Inflammatory macrophage treated with lipopolysaccharide for 1 hour (primary cell): ENCODE results near the gene RAB8A.

Experiments
- DNase-seq, 2 donors: peaks; one replicate each; pipeline ENCODE4 v3.0.0-alpha.2; 2020 to 2022

Gene RAB8A

GRCh38 chr19:16113727-16114126 is 2.0 kb downstream of the RAB8A start:
- no peak for DNase-seq

GRCh38 chr19:16115301-16116039 is 3.8 kb downstream of the RAB8A start:
- no peak for DNase-seq

GRCh38 chr19:16116067-16116466 is 4.4 kb downstream of the RAB8A start:
- no peak for DNase-seq

- no peak for DNase-seq
Observed at GRCh38 chr19:16117594-16118033, 5.9 kb downstream of the RAB8A start.

GRCh38 chr19:16118489-16119033 is 6.9 kb downstream of the RAB8A start:
- peak; percentile 91 to 94 for DNase-seq

GRCh38 chr19:16119075-16119857 is 7.6 kb downstream of the RAB8A start:
- DNase-seq, result peak; percentile 84 to 92

- DNase-seq, result no peak
Observed at GRCh38 chr19:16121141-16121540, 9.5 kb downstream of the RAB8A start.

DNA sequence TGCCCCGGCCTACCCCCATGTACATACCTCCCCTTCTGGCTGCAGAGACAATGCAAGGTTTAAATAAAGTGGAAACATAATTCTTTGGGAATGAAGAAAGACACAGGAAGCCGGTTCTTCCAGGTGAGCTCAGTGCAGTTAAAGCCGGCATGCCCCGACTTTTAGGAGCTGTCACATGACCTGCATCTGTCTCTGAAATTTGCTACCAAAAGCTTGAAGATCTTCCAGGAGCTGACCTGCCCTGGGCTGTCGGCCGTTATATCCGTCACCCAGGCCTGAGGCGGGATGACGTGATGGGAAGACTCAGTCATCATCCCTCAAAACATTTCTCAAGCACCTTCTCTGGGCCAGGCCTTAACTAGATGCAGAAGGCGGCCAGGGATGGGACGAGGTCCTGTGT is 10.3 kb downstream of the RAB8A start:
- DNase-seq, result no peak

- no peak for DNase-seq
Observed at GRCh38 chr19:16124953-16125352, 13.3 kb downstream of the RAB8A start.

GRCh38 chr19:16125737-16126495 is 14.2 kb downstream of the RAB8A start:
- no peak for DNase-seq

GRCh38 chr19:16127080-16127479 is 15.4 kb downstream of the RAB8A start:
- no peak for DNase-seq

GRCh38 chr19:16127776-16128371 is 16.2 kb downstream of the RAB8A start:
- no peak for DNase-seq

DNA sequence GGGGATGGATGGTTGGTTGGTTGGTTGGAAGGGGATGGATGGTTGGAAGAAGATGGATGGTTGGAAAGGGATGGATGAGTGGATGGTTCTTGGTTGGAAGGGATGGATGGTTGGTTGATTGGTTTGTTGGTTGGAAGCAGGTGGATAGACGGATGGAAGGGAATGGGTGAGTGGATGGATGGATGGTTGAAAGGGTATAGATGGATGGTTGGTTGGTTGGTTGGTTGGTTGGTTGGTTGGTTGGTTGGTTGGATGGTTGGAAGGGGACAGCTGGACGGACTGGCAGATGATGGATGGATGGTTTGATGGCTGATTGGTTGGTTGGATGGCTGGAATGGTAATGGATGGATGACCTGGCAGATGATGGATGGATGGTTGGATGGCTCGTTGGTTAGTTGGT is 20.0 kb downstream of the RAB8A start:
- no peak for DNase-seq

GRCh38 chr19:16133818-16134217 is 22.1 kb downstream of the RAB8A start:
- no peak for DNase-seq

DNA sequence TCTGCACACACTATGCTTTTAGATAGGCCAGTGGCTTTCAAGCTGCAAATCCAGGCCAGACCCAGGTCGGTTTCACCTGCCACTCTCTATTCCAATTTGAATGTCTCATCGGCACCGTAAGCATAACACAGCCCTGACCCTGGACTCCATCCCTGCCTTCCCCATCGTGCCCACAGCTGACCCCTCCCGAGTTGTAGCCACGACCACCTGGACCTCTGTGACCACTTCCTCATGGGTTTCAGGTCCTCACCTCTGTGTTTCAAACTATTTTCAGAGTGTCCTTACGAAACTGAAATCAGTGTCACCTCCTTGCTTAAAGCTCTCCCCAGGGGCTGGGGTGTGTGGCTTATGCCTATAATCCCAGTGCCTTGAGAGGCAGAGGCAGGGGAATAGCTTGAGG is 22.8 kb downstream of the RAB8A start:
- DNase-seq, result no peak

DNA sequence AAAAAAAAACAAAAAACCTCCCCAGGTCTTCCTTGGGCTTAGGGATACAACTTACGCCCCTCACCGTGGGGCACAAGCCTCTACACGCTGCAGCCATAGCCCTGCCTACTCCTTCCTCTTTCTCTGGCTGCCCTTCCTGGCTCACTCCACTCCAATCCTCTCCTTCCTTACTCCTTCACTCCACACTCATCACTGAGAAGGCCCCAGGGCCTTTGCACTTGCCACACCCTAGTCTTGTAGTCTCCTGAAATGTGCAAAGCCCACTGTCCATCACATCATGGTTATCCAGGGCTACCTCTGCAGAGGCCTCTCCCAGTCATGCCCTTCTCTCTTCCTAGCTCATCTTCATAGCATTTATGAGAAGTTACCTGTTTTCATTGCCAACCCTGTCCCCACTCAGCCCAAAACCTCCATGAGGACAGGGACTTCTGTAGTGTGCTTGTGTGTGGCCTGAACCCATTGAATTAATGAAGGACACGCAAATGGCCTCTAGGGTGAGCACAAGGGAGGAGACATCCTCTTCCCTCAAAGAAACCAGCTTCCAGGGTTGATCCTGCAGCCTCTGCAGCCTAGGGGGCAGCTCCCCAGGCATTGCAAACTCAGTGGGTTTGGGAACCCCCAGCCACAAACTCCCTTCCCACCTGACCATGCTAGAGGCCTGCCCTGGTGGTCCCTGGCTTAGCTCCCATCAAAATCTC is 23.9 kb downstream of the RAB8A start:
- DNase-seq, result no peak

GRCh38 chr19:16136185-16136999 is 24.7 kb downstream of the RAB8A start:
- DNase-seq, result no peak

GRCh38 chr19:16139752-16140151 is 28.1 kb downstream of the RAB8A start:
- DNase-seq, result no peak

DNA sequence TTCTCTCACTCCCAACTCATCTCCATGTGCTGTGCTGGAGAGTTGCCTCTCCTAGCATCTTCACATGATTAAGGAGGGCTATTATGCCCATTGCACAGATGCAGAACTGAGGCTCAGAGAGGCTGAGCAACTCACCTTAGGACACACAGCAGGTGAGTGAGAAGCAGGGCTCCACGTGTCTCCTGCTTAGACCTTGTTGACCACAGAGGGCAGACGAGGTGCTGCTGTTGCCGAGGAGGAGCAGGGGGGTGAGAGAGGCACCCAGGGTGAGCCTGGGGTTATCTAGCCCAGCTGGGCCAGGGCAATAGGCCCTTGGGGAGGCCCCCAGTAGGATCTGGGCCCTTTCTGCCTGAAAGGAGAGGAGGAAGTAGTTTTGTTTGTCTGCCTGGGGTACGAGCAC is 29.4 kb downstream of the RAB8A start:
- no peak for DNase-seq

- DNase-seq, result peak; percentile 67 to 75
Observed at GRCh38 chr19:16142032-16142580, 30.4 kb downstream of the RAB8A start.
